ENCODE measurements around the gene NAMPT. TPM values are rescaled to one million over a fixed set of nuclear protein-coding genes. Genes with fewer than 3 reads are reported as not detected.

Gene NAMPT
- total RNA-seq, 1 experiment from 2014 or later = 153 TPM

Other genes starting within 250 kb of the NAMPT start
- 57.8 and 65.2 TPM in 2 replicates for gene SYPL1, start 172.7 kb downstream of the NAMPT start, total RNA-seq (2014; rRNA removed; shearing (Covaris generic))

Data from H4 (cell line).